ENCODE results near the gene EIF4G1.
A peak's percentile ranks its signal among the peaks of the same experiment; 100 is the strongest.

The EIF4G1 gene

GRCh38 chr3:184380627-184381260, 66.3 kb downstream of the EIF4G1 start:
- peaks cover 24% of the 10 kb centered on the region for H3K4me1 ChIP-seq (ENCODE audit: control insufficient read depth, insufficient read depth, low read length)
- H3K4me3 ChIP-seq (ENCODE audit: low read length), result peak overlapping the region; percentile 2
- H3K9ac ChIP-seq (ENCODE audit: low read length), result peak overlapping the region; percentile 7
- H3K36me3 ChIP-seq (ENCODE audit: control insufficient read depth, insufficient read depth, low read length), result no peaks in the 10 kb centered on the region
- peaks cover 55% of the 10 kb centered on the region for H3K27me3 ChIP-seq (ENCODE audit: control insufficient read depth, insufficient read depth, low read length)
- H3K9me3 ChIP-seq (ENCODE audit: control insufficient read depth, low read length), result no peaks in the 10 kb centered on the region

DNA sequence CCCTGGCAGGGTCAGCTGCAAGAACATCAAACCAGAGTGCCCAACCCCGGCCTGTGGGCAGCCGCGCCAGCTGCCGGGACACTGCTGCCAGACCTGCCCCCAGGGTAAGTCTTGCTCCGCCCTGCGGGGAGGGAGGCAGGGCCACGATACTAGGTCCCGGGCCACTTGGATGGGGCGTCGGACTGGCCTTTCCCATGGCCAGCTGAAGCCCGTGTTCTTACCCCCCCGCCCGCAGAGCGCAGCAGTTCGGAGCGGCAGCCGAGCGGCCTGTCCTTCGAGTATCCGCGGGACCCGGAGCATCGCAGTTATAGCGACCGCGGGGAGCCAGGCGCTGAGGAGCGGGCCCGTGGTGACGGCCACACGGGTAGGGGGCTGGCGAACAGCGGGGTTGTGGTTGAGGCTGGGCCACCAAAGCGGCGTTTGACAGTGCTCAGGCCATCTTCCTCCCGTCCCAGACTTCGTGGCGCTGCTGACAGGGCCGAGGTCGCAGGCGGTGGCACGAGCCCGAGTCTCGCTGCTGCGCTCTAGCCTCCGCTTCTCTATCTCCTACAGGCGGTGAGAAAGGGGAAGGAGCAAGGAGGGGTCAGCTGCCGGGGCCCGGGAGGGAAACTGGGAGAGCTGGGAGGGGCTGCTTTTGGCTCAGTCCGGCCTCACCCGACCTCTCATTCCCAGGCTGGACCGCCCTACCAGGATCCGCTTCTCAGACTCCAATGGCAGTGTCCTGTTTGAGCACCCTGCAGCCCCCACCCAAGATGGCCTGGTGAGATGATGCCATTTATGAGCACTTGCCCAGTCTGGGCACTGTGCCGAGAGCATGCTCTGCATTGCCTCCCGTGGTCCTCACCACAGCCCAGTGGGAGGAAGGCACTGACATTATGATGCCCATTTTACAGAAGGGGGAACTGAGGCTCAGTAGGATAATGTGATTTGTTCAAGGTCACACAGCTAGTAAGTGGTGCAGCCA, 67.1 kb downstream of the EIF4G1 start:
- Histone ChIP-seq H3K9ac (ENCODE audit: low read length) (no peak overlapping the region), H3K4me1 (ENCODE audit: control insufficient read depth, insufficient read depth, low read length) (peaks cover 24% of the 10 kb centered on the region), H3K36me3 (ENCODE audit: control insufficient read depth, insufficient read depth, low read length) (no peaks in the 10 kb centered on the region), H3K4me3 (ENCODE audit: low read length) (peak overlapping the region; percentile 2), H3K27me3 (ENCODE audit: control insufficient read depth, insufficient read depth, low read length) (peaks cover 49% of the 10 kb centered on the region), H3K9me3 (ENCODE audit: control insufficient read depth, low read length) (no peaks in the 10 kb centered on the region)

- Histone ChIP-seq H3K4me1 (ENCODE audit: control insufficient read depth, insufficient read depth, low read length) (peaks cover 23% of the 10 kb centered on the region), H3K4me3 (ENCODE audit: low read length) (no peak overlapping the region), H3K9me3 (ENCODE audit: control insufficient read depth, low read length) (no peaks in the 10 kb centered on the region), H3K27me3 (ENCODE audit: control insufficient read depth, insufficient read depth, low read length) (peaks cover 44% of the 10 kb centered on the region), H3K36me3 (ENCODE audit: control insufficient read depth, insufficient read depth, low read length) (no peaks in the 10 kb centered on the region), H3K9ac (ENCODE audit: low read length) (no peak overlapping the region)
Observed at GRCh38 chr3:184382326-184383032, 68.1 kb downstream of the EIF4G1 start.

DNA sequence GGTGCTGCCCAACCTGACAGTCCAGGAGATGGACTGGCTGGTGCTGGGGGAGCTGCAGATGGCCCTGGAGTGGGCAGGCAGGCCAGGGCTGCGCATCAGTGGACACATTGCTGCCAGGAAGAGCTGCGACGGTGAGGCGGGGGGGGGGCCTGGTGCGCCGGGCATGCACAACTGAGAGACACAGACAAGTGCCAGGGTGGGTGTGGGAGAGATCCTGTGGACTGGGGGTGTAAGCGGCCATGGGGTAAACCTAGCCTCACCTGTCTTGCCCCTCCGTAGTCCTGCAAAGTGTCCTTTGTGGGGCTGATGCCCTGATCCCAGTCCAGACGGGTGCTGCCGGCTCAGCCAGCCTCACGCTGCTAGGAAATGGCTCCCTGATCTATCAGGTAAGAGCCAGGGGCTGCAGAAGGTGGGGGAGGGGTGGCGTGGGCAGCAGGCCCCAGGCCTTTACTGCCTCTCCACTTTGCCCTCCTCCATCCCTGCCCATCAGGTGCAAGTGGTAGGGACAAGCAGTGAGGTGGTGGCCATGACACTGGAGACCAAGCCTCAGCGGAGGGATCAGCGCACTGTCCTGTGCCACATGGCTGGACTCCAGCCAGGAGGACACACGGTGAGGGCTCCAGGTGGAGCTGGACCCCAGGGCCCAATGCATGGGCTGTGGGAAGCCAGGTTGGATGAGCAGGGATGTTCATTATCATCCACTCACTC, 68.8 kb downstream of the EIF4G1 start:
- Histone ChIP-seq H3K36me3 (ENCODE audit: control insufficient read depth, insufficient read depth, low read length) (no peaks in the 10 kb centered on the region), H3K4me3 (ENCODE audit: low read length) (no peak overlapping the region), H3K27me3 (ENCODE audit: control insufficient read depth, insufficient read depth, low read length) (peaks cover 37% of the 10 kb centered on the region), H3K4me1 (ENCODE audit: control insufficient read depth, insufficient read depth, low read length) (peaks cover 16% of the 10 kb centered on the region), H3K9me3 (ENCODE audit: control insufficient read depth, low read length) (no peaks in the 10 kb centered on the region), H3K9ac (ENCODE audit: low read length) (no peak overlapping the region)

GRCh38 chr3:184384342-184384741, 69.9 kb downstream of the EIF4G1 start:
- H3K9me3 ChIP-seq (ENCODE audit: control insufficient read depth, low read length), result no peaks in the 10 kb centered on the region
- peaks cover 13% of the 10 kb centered on the region for H3K4me1 ChIP-seq (ENCODE audit: control insufficient read depth, insufficient read depth, low read length)
- H3K4me3 ChIP-seq (ENCODE audit: low read length), result no peak overlapping the region
- H3K36me3 ChIP-seq (ENCODE audit: control insufficient read depth, insufficient read depth, low read length), result no peaks in the 10 kb centered on the region
- H3K27me3 ChIP-seq (ENCODE audit: control insufficient read depth, insufficient read depth, low read length), result peaks cover 26% of the 10 kb centered on the region
- H3K9ac ChIP-seq (ENCODE audit: low read length), result no peak overlapping the region
